Retinal pigment epithelial cell (primary cell): ENCODE measurements around the gene INKA1.
A peak's percentile ranks its signal among the peaks of the same experiment; 100 is the strongest.

Source experiments
- DNase-seq: peaks from one replicate; pipeline ENCODE4 v3.0.0-alpha.2; 2010; ENCODE audit warnings: low read depth
- H3K4me3 ChIP-seq: 2 replicates; pipeline ENCODE4 v1.5.1; 2011; ENCODE audit warnings: mild to moderate bottlenecking, low read length, control low read depth, moderate library complexity
- CTCF ChIP-seq: conservative IDR thresholded peaks from 2 replicates; pipeline ENCODE4 v1.5.1; 2011; ENCODE audit warnings: low read depth, low read length, control low read depth, inconsistent platforms

The INKA1 gene

GRCh38 chr3:49802719-49803464, at the start of gene INKA1:
Gene INKA1 (plus strand): TSS chr3:49803261. CDS start chr3:49803393, 132 bp downstream.
- TF ChIP-seq CTCF = peak; percentile 83
- peak within 1 kb of the TSS; percentile 80 for H3K4me3 ChIP-seq
- DNase-seq = no peak

- DNase-seq = no peak
- TF ChIP-seq CTCF = no peak
- no peak overlapping the region for H3K4me3 ChIP-seq
Observed at GRCh38 chr3:49754536-49754935, 48.5 kb upstream of the INKA1 start.

GRCh38 chr3:49756036-49756435, 47.0 kb upstream of the INKA1 start:
- no peak for DNase-seq
- no peak overlapping the region for H3K4me3 ChIP-seq
- no peak for TF ChIP-seq CTCF

- H3K4me3 ChIP-seq = no peak overlapping the region
- DNase-seq = no peak
- TF ChIP-seq CTCF = no peak
Observed at GRCh38 chr3:49757197-49757596, 45.9 kb upstream of the INKA1 start.

GRCh38 chr3:49759226-49759625, 43.8 kb upstream of the INKA1 start:
- no peak for DNase-seq
- no peak overlapping the region for H3K4me3 ChIP-seq
- no peak for TF ChIP-seq CTCF

DNA sequence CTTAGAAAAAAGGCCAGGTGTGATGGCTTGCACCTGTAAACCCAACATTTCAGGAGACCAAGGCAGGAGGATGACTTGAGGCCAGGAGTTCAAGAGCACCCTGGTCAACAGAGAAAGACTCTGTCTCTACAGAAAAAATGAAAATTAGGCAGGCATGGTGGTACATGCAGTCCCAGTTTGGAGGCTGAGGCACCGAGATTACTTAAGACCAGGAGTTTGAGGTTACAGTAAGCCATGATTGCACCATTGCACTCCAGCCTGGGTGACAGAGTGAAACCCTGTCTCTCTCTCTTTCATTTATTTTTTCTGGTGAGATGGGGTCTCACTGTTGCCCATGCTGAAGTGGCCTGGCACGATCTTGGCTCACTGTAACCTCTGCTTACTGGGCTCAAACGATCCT, 41.4 kb upstream of the INKA1 start:
- no peak for DNase-seq
- no peak for TF ChIP-seq CTCF
- no peak overlapping the region for H3K4me3 ChIP-seq

DNA sequence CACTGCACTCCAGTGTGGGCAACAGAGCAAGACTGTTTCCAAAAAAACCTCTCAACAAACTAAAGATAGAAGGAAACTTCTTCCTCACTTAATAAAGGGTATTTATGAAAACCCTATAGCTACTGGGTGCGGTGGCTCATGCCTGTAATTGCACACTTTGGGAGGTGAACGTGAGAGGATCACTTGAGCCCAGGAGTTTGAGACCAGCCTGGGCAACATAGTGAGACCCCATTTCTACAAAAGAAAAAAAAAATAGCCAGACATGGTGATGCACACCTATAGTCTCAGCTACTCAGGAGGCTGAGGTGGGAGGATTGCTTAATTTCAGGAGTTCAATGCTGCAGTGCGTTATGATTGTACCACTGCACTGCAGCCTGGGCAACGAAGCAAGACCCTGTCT, 39.1 kb upstream of the INKA1 start:
- H3K4me3 ChIP-seq = no peak overlapping the region
- no peak for TF ChIP-seq CTCF
- DNase-seq = no peak
